ENCODE data around the gene TIMD4.

TIMD4 gene

GRCh38 chr5:156920861-156921431 is 42.1 kb downstream of the TIMD4 start:
- no peak for DNase-seq (ENCODE audit: low spot score)

GRCh38 chr5:156920042-156920860 is 42.8 kb downstream of the TIMD4 start:
- peak; percentile 98 for DNase-seq (ENCODE audit: low spot score)

GRCh38 chr5:156918311-156918845 is 44.6 kb downstream of the TIMD4 start:
- peak; percentile 68 for DNase-seq (ENCODE audit: low spot score)

GRCh38 chr5:156914371-156914737 is 48.7 kb downstream of the TIMD4 start:
- no peak for DNase-seq (ENCODE audit: low spot score)

- no peak for DNase-seq (ENCODE audit: low spot score)
These were observed 49.2 kb downstream of the TIMD4 start for GRCh38 chr5:156913719-156914370.

- DNase-seq (ENCODE audit: low spot score), result no peak
These were observed 49.7 kb downstream of the TIMD4 start for GRCh38 chr5:156913355-156913718.

GRCh38 chr5:156912869-156913268 is 50.2 kb downstream of the TIMD4 start:
- DNase-seq (ENCODE audit: low spot score), result no peak

GRCh38 chr5:156909180-156909579 is 53.8 kb downstream of the TIMD4 start:
- no peak for DNase-seq (ENCODE audit: low spot score)

- no peak for DNase-seq (ENCODE audit: low spot score)
These were observed 55.4 kb downstream of the TIMD4 start for GRCh38 chr5:156907667-156908066.

- DNase-seq (ENCODE audit: low spot score), result no peak
These were observed 56.2 kb downstream of the TIMD4 start for GRCh38 chr5:156906807-156907206.

GRCh38 chr5:156896546-156896945 is 66.5 kb downstream of the TIMD4 start:
- DNase-seq (ENCODE audit: low spot score), result peak; percentile 28

- DNase-seq (ENCODE audit: low spot score), result no peak
These were observed 69.5 kb downstream of the TIMD4 start for GRCh38 chr5:156893517-156893916.

GRCh38 chr5:156892864-156893263 is 70.2 kb downstream of the TIMD4 start:
- no peak for DNase-seq (ENCODE audit: low spot score)

- no peak for DNase-seq (ENCODE audit: low spot score)
These were observed 70.8 kb downstream of the TIMD4 start for GRCh38 chr5:156892223-156892622.

- peak; percentile 39 for DNase-seq (ENCODE audit: low spot score)
These were observed 74.5 kb downstream of the TIMD4 start for GRCh38 chr5:156888520-156888919.

GRCh38 chr5:156883316-156883875 is 79.6 kb downstream of the TIMD4 start:
- DNase-seq (ENCODE audit: low spot score), result no peak

- no peak for DNase-seq (ENCODE audit: low spot score)
These were observed 83.3 kb downstream of the TIMD4 start for GRCh38 chr5:156879665-156880285.

GRCh38 chr5:156871212-156871611 is 91.8 kb downstream of the TIMD4 start:
- DNase-seq (ENCODE audit: low spot score), result no peak

- no peak for DNase-seq (ENCODE audit: low spot score)
These were observed 92.6 kb downstream of the TIMD4 start for GRCh38 chr5:156870498-156870839.
